NCI-H1105 (cell line): Measurements from ENCODE around the gene SLC25A12.

Experiments
- DNase-seq: peaks from one replicate; lab custom pipeline; 2025; lab: John Stamatoyannopoulos, UW

SLC25A12 gene

DNA sequence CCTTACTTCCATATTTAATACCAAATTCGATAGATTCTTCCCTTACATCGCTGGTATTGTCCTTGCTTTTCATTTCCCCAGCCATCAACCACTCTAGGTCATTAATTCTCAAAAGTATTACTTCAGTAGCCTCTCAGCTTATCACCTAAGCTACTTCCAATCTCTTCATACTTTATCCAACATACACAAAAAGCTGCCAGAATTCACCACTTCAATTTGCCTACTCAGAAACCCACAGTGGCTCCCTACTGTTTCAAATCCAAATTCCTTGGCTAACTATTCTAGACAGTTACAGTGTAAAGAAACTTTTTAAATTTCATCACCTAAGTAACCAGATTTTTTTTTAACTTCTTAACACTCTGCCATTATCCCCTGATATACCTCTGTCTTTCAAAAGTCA, 4.7 kb downstream of the SLC25A12 start:
- DNase-seq: no peak

DNA sequence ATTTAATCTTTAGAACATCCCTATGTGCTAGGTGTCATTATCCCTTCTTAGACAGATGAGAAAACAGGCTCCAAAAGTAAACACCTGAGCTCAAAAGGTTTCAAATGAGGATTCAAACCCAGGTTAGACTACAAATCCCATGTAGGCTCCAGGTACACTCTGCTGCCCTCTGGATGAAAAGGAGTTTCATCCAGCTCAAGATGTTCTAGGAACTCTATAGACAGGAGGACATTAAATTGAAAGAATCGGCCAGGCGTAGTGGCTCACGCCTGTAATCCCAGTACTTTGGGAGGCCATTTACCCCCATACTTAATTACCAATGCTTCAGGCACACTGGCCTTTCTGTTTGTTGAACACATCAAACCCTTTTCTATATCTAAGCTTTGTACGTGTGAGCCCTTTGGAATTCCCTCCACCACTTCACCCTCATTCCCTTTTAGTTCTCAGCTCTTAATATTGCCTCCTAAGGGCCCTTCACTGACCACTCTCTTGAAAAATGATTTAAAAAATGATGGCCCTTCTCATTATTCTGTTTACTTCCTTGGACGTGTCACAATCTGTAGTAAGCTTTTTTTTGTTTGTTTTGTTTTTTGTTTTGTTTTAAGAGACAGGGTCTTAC, 10.7 kb downstream of the SLC25A12 start:
- DNase-seq: no peak

DNA sequence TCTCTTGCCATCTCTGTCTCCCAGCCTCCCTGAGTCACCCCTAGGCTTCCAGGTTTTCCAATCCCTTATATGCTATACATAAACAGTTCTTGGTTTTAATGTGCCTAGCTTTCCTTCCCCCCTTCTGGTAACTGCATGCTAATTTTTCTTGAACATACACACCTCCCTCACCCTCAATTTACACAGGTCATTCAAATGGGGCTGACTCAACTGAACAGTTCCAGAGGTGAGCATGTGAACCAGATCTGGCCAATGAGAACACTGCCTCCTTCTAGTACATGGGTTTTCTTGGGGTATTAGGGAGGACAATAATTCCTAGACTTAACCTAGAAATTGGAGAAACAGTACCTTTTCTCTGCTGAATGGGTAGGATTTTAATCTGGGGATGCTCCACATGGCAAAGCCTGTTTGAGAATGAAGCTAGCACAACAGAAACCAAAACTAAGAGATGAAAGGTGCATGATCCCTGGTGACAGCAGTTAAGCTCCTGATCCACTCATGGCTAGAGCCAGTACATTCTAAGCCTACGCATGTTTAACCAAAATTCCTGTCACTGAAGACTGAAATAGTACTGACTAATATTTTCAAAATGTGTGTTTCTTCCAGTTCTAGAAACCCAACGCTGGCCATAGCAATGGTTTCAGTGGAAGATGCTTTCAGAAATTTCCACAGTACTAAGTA, 11.8 kb downstream of the SLC25A12 start:
- no peak for DNase-seq

DNA sequence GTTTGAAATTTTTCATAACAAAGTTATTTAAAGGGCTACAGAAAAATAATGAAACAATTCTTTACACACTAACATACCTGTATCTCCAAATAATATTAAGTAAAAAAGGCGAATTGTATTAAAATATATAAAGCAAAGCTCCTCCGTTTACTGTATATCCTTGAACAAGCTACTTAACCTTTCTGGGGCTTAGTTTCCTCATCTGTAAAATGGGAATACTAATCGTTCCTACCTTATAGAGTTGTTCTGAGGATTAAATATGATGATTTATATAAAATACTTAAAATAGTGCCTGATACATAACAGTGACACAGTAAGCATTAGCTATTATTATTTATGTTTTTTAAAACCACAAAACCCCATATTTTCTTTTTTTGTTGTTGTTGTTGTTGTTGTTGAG, 13.3 kb downstream of the SLC25A12 start:
- no peak for DNase-seq

DNA sequence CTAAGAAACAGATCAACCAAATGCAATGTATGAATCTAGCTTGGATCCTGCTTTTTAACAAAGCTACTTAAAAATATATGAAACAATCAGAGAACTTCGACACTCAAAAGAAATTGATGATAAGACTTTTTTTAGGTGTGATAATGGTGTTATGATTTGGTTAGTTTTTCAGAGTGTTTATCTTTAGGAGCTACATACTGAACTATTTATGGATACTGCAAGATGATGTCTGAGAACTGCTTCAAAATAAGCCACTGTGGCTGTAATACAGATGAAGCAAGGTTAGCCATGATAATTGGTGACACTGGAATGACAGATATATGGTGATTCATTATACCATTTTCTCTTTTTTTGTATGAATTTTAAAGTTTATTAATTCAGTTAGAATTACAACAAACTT, 14.2 kb downstream of the SLC25A12 start:
- DNase-seq: no peak

GRCh38 chr2:171878481-171878993, 15.5 kb downstream of the SLC25A12 start:
- no peak for DNase-seq

GRCh38 chr2:171874963-171875362, 19.1 kb downstream of the SLC25A12 start:
- no peak for DNase-seq

DNA sequence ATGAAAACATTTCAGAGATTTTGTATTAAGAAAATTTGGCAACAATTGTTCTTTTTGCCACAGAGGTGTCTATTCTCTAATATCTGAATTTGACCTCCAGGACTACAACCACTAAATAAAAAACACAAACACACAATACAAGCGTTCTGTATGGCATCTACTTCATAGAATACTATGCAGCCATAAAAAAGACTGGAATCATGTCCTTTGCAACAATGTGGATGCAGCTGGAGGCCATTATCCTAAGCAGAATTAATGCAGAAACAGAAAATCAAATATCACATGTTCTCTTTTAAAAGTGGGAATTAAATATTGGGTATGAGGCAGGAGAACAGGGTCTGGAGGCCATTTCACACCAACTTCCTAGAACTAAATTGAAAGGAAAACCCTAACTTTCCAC, 19.5 kb downstream of the SLC25A12 start:
- DNase-seq: no peak

- DNase-seq: no peak
Measured at GRCh38 chr2:171864357-171864985, 29.6 kb downstream of the SLC25A12 start.

DNA sequence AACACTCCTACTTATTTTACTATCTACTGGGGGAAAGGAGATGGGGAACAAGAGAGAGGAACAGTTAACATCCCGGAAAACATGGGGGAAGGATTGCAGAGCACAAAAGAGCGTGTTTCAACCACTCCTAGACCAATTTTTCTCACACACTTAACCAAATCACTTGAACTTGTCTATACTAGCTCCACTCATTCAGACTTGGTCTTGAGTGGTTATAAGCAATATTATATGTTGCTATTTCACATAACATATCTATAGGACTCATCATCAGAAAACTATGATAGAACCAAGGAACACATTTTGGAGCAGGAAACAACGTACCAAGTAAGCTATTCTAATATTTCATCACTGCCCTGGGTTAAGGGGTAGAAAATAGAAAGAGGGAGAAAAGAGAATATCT, 31.5 kb downstream of the SLC25A12 start:
- no peak for DNase-seq

- no peak for DNase-seq
Measured at GRCh38 chr2:171858397-171858958, 35.6 kb downstream of the SLC25A12 start.

- no peak for DNase-seq
Measured at GRCh38 chr2:171855401-171855800, 38.6 kb downstream of the SLC25A12 start.

GRCh38 chr2:171852366-171852888, 41.6 kb downstream of the SLC25A12 start:
- no peak for DNase-seq

DNA sequence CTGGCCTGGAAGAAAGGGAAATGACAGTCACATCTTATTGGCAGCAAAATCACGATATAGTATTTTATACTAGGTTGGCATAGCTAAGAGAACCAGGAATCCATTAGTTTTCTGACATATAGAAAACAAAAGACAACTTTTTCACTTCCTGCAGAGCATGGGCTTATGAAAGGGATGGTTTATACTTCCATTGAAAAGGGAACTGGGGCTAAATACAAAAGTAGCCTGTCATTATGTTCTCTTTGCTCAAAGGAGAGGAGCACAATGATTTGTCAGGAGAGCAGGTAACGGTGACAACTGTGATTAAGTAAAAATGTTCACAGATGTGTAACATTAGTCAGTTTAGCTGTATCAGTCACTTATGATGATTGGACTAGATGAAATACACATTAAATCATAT, 46.4 kb downstream of the SLC25A12 start:
- DNase-seq: no peak

- no peak for DNase-seq
Measured at GRCh38 chr2:171846894-171847293, 47.1 kb downstream of the SLC25A12 start.

- no peak for DNase-seq
Measured at GRCh38 chr2:171841996-171842395, 52.0 kb downstream of the SLC25A12 start.

GRCh38 chr2:171837736-171838135, 56.3 kb downstream of the SLC25A12 start:
- no peak for DNase-seq

DNA sequence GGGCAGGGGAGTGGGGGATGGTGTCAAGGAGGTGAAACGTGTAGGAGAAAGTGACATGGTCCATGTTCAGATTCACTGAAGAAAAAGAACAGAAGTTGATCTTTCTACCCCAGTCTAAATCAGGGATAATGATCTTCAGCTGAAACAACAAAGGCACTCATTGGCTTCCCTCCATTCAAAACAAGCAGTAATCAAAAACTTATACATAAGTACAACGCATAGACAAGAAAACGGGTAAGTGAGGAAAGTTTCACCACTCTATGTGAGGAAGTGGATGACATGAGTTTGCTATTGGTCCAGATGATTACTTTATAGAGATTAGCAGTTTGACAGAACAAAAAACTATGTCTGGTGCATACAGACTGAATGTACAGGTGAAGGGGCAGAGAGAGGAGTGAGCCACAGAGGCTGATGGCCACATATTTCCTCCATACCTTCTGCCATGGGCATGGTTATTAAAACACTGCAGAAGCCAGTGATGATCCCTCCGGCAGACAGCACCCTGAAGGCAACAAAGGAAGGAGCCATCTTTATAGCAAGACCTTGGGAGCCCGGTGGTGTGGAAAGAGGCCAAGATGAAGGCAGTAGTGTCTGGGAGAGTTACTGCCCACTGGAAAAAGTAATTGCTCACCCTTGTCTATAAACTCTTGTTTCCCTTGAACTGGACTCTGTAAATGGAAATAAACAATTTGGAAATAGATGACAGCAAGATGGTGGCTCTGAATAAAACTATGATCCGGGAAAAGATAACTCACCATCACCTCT, 57.7 kb downstream of the SLC25A12 start:
- DNase-seq: no peak

- no peak for DNase-seq
Measured at GRCh38 chr2:171835386-171835785, 58.7 kb downstream of the SLC25A12 start.

DNA sequence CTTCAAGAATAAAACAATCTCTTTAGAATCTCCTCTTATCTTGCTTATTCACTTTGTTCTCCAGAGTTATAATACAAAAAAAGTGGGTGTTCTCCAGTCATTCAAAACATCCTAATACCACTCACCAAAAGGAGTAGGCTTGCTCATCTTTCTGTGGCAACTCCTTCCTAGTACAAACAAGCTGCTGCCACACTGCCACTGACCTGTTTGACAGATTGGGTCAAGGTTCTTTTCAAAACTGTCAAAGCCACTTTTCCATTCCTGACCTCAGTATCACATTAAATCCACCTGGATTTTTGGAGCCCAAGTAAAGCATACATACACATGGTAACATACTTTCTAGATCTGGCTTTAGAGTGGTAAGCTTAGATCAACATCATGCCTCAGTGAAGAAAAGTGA, 59.8 kb downstream of the SLC25A12 start:
- DNase-seq: no peak

DNA sequence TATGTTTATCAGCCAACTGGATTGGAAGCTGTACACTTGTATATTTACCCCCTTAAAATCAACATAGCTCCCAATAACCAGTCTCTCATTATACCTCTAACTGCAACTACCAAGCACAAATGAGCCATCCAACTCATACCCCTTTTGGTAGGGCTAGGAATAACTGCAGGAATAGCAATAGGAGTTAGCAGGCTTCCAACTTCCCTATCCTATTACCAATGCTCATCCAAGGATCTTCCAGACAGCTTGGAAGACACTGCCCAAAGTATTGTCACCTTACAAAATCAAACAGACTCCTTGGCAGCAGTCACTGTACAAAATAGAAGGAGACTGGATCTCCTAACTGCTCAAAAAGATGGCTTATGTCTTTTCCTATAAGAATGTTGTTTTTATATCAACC, 61.6 kb downstream of the SLC25A12 start:
- no peak for DNase-seq

DNA sequence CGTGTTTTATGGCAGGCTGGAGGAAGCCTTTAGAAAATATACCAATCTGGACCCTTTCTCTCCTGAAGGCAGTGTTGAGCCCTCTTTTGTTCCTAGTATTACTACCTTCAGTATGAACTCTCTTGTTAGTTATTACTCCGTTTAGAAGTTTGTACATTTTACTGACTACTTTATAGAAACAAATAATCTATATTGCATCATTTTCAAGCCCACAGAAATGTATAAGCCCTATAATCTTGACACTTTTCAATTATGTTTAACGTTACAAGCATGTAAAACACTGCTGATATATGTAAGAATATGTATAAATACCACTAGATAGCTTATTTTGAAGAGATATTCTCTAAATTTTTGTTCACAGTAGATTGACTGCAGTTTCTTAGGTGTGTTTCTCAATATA, 64.0 kb downstream of the SLC25A12 start:
- no peak for DNase-seq
